ENCODE results near the gene C2orf76. TPM values are rescaled to one million over a fixed set of nuclear protein-coding genes. Genes with fewer than 3 reads are reported as not detected.

The C2orf76 gene
- total RNA-seq, 2 donors from 2014 or later = 10.7 to 10.9 TPM

GRCh38 chr2:119283873-119284331, 82.7 kb downstream of the C2orf76 start:
- Histone ChIP-seq H3K4me3 (ENCODE audit: low read length) (no peak overlapping the region), H3K9ac (ENCODE audit: extremely low read depth, low read length, poor library complexity, severe bottlenecking) (no peak overlapping the region)

GRCh38 chr2:119282996-119283511, 83.6 kb downstream of the C2orf76 start:
- no peaks in the 10 kb centered on the region for H3K36me3 Mint-ChIP-seq (ENCODE audit: low read depth)
- no peak for TF ChIP-seq CTCF (conservative IDR thresholded peaks at IDR 0.05)
- H3K4me3 Mint-ChIP-seq = no peak overlapping the region
- Histone ChIP-seq H3K27ac (ENCODE audit: low read depth, low read length) (no peak overlapping the region), H3K4me3 (ENCODE audit: low read length) (no peak overlapping the region), H3K9me3 (ENCODE audit: control insufficient read depth, low read length) (no peaks in the 10 kb centered on the region), H3K4me1 (ENCODE audit: control insufficient read depth, insufficient read depth, low read length) (no peaks in the 10 kb centered on the region), H3K9ac (ENCODE audit: extremely low read depth, low read length, poor library complexity, severe bottlenecking) (no peak overlapping the region), H3K36me3 (ENCODE audit: control insufficient read depth, insufficient read depth, low read length) (no peaks in the 10 kb centered on the region), H3K27me3 (ENCODE audit: control insufficient read depth, insufficient read depth, low read length, poor library complexity, severe bottlenecking) (no peaks in the 10 kb centered on the region)
- H3K9me3 Mint-ChIP-seq = no peaks in the 10 kb centered on the region
- 94 to 100% methylated on average over 3 to 4 of the region's 4 CpGs for WGBS, 2 experiments (ENCODE audit: insufficient coverage in 1 of 2, insufficient read length in 1 of 2)
- H3K27ac Mint-ChIP-seq = no peak overlapping the region
- DNase-seq = peak; percentile 39
- H3K4me1 Mint-ChIP-seq = no peaks in the 10 kb centered on the region
- no peaks in the 10 kb centered on the region for H3K27me3 Mint-ChIP-seq (ENCODE audit: insufficient read depth)

More at GRCh38 chr2:119283873-119284331, 82.7 kb downstream of the C2orf76 start:
- no peaks in the 10 kb centered on the region for H3K9me3 Mint-ChIP-seq
- no peak overlapping the region for H3K27ac ChIP-seq (ENCODE audit: low read depth, low read length)
- H3K9me3 ChIP-seq (ENCODE audit: control insufficient read depth, low read length) = no peaks in the 10 kb centered on the region
- peak; percentile 31 for DNase-seq
- H3K27me3 ChIP-seq (ENCODE audit: control insufficient read depth, insufficient read depth, low read length, poor library complexity, severe bottlenecking) = no peaks in the 10 kb centered on the region
- no peaks in the 10 kb centered on the region for H3K4me1 Mint-ChIP-seq
- no peaks in the 10 kb centered on the region for H3K36me3 Mint-ChIP-seq (ENCODE audit: low read depth)
- no peaks in the 10 kb centered on the region for H3K36me3 ChIP-seq (ENCODE audit: control insufficient read depth, insufficient read depth, low read length)
- no peak for TF ChIP-seq CTCF (conservative IDR thresholded peaks at IDR 0.05)
- 89 to 100% methylated on average over 5 to 10 of the region's 10 CpGs for WGBS, 2 experiments (ENCODE audit: insufficient coverage in 1 of 2, insufficient read length in 1 of 2)
- H3K27me3 Mint-ChIP-seq (ENCODE audit: insufficient read depth) = no peaks in the 10 kb centered on the region
- H3K4me1 ChIP-seq (ENCODE audit: control insufficient read depth, insufficient read depth, low read length) = no peaks in the 10 kb centered on the region
- H3K27ac Mint-ChIP-seq = no peak overlapping the region
- no peak overlapping the region for H3K4me3 Mint-ChIP-seq

GRCh38 chr2:119282146-119282995, 84.3 kb downstream of the C2orf76 start:
- Mint-ChIP-seq H3K9me3 (no peaks in the 10 kb centered on the region), H3K4me1 (no peaks in the 10 kb centered on the region), H3K27ac (no peak overlapping the region), H3K27me3 (ENCODE audit: insufficient read depth) (no peaks in the 10 kb centered on the region), H3K4me3 (no peak overlapping the region), H3K36me3 (ENCODE audit: low read depth) (no peaks in the 10 kb centered on the region)
- no peaks in the 10 kb centered on the region for H3K27me3 ChIP-seq (ENCODE audit: control insufficient read depth, insufficient read depth, low read length, poor library complexity, severe bottlenecking)
- H3K4me3 ChIP-seq (ENCODE audit: low read length) = no peak overlapping the region
- peak; percentile 37 for DNase-seq
- WGBS, 2 experiments (ENCODE audit: insufficient coverage in 1 of 2, insufficient read length in 1 of 2) = 88 to 90% methylated on average over 14 to 21 of the region's 21 CpGs
- H3K9ac ChIP-seq (ENCODE audit: extremely low read depth, low read length, poor library complexity, severe bottlenecking) = no peak overlapping the region
- no peaks in the 10 kb centered on the region for H3K9me3 ChIP-seq (ENCODE audit: control insufficient read depth, low read length)
- TF ChIP-seq CTCF (conservative IDR thresholded peaks at IDR 0.05) = no peak
- no peaks in the 10 kb centered on the region for H3K36me3 ChIP-seq (ENCODE audit: control insufficient read depth, insufficient read depth, low read length)
- H3K4me1 ChIP-seq (ENCODE audit: control insufficient read depth, insufficient read depth, low read length) = no peaks in the 10 kb centered on the region
- H3K27ac ChIP-seq (ENCODE audit: low read depth, low read length) = no peak overlapping the region
